ENCODE measurements around the gene FXYD5.

GRCh38 chr19:35116072-35116801, 38.3 kb upstream of the FXYD5 start:
- TF ChIP-seq CTCF (conservative IDR thresholded peaks at IDR 0.05 in 1 of 2, IDR thresholded peaks at IDR 0.05 in 1 of 2; ENCODE audit: low read depth in 1 of 2, low read length in 2 of 2): no peak
- TF ChIP-seq EZH2 (IDR thresholded peaks at IDR 0.05; ENCODE audit: low read length, missing control alignments): no peak

Data from fibroblast of lung (primary cell).